Head of caudate nucleus (tissue), 42 donors: ENCODE measurements around the gene IRX5.
A peak's percentile ranks its signal among the peaks of the same experiment; 100 is the strongest.

Experiments used
- DNase-seq, 42 donors: peaks; one replicate each; pipeline versions ENCODE4 v3.0.0 to v3.0.0-alpha.2; 2020 to 2021; ENCODE audit warnings: mixed read lengths in 7 of 42
- intact Hi-C: fragments of 100-400 bp; cut with DNase I; formaldehyde crosslinking; loops from one replicate; pipeline ENCODE4 v1.15.0; 2022

Gene IRX5

GRCh38 chr16:54929090-54930004, 1.3 kb upstream of the IRX5 start:
- intact Hi-C loops: loop anchor here (5.0 kb wide), 1 partner anchor 642 kb away; the partner anchor contains the start of gene IRX3
- peak; percentile 97 to 100 (median 99) for DNase-seq

- no peak for DNase-seq
- intact Hi-C loops: loop anchor here (5.0 kb wide), 1 partner anchor 643 kb away; the partner anchor contains the start of gene IRX3
Observed at GRCh38 chr16:54930869-54931119, 129 bp downstream of the IRX5 start.

- DNase-seq: peak in 1 of 42 donors; percentile 3
- intact Hi-C loops: loop anchor here (5.0 kb wide), 1 partner anchor 644 kb away; the partner anchor contains the start of gene IRX3
Observed at GRCh38 chr16:54931120-54932014, 702 bp downstream of the IRX5 start.

GRCh38 chr16:54932021-54932660, 1.5 kb downstream of the IRX5 start:
- intact Hi-C loops: loop anchor here (5.0 kb wide), 1 partner anchor 645 kb away; the partner anchor contains the start of gene IRX3
- DNase-seq: no peak

GRCh38 chr16:54932737-54933254, 2.1 kb downstream of the IRX5 start:
- no peak for DNase-seq
- intact Hi-C loops: loop anchor here (5.0 kb wide), 1 partner anchor 645 kb away; the partner anchor contains the start of gene IRX3

GRCh38 chr16:54933281-54934011, 2.8 kb downstream of the IRX5 start:
- intact Hi-C loops: loop anchor here (5.0 kb wide), 1 partner anchor 646 kb away; the partner anchor contains the start of gene IRX3
- no peak for DNase-seq

GRCh38 chr16:54934481-54935265, 4.0 kb downstream of the IRX5 start:
- intact Hi-C loops: loop anchor here (5.0 kb wide), 1 partner anchor 647 kb away; the partner anchor contains the start of gene IRX3
- DNase-seq: peak in 1 of 42 donors; percentile 10

- DNase-seq: no peak
Observed at GRCh38 chr16:54935266-54935968, 4.8 kb downstream of the IRX5 start.

GRCh38 chr16:54936201-54936978, 5.7 kb downstream of the IRX5 start:
- intact Hi-C loops: no loop called here
- DNase-seq: peak in 3 of 42 donors; percentile 13 to 45 (median 21)

More at GRCh38 chr16:54935266-54935968, 4.8 kb downstream of the IRX5 start:
- intact Hi-C loops: no loop called here

GRCh38 chr16:54936979-54937670, 6.5 kb downstream of the IRX5 start:
- intact Hi-C loops: no loop called here
- peak in 6 of 42 donors; percentile 5 to 58 (median 26) for DNase-seq

- no peak for DNase-seq
- intact Hi-C loops: no loop called here
Observed at GRCh38 chr16:54937671-54938211, 7.1 kb downstream of the IRX5 start.

GRCh38 chr16:54938212-54939028, 7.8 kb downstream of the IRX5 start:
- intact Hi-C loops: no loop called here
- no peak for DNase-seq

GRCh38 chr16:54939029-54939346, 8.3 kb downstream of the IRX5 start:
- DNase-seq: no peak
- intact Hi-C loops: no loop called here

GRCh38 chr16:54939510-54940278, 9.0 kb downstream of the IRX5 start:
- intact Hi-C loops: no loop called here
- no peak for DNase-seq
